Neural cell (in vitro differentiated cells): ENCODE results near the gene PHGDH. TPM values are rescaled to one million over a fixed set of nuclear protein-coding genes. Genes with fewer than 3 reads are reported as not detected.

Experiments
- H2AFZ ChIP-seq: fragments of 200-600, 300-800 bp; sonication (generic), shearing (Covaris generic); 2 replicates; pipeline ENCODE4 v1.6.0; 2014; ENCODE audit warnings: low read depth, mild to moderate bottlenecking, antibody characterized with exemption, low read length, moderate library complexity
- H3F3A ChIP-seq: fragments of 200-600 bp; shearing (Covaris generic); 2 replicates; pipeline ENCODE4 v1.6.1; 2016; ENCODE audit warnings: mild to moderate bottlenecking, moderate library complexity, mixed read lengths, antibody characterized with exemption, low read length; ENCODE audit not compliant: insufficient read depth, poor library complexity, severe bottlenecking
- H3K27ac ChIP-seq: fragments of 200-600, 300-800 bp; sonication (generic), shearing (Covaris generic); 2 replicates; pipeline ENCODE4 v1.5.1; 2014; ENCODE audit warnings: mild to moderate bottlenecking, low read length, moderate library complexity
- H3K27me3 ChIP-seq: fragments of 300-800, 200-600 bp; sonication (generic), shearing (Covaris generic); 2 replicates; pipeline ENCODE4 v1.6.0; 2014; ENCODE audit warnings: mild to moderate bottlenecking, low read depth, low read length, moderate library complexity; ENCODE audit not compliant: insufficient read depth
- H3K36me3 ChIP-seq: fragments of 300-800, 200-600 bp; sonication (generic), shearing (Covaris generic); 2 replicates; pipeline ENCODE4 v1.5.1; 2014; ENCODE audit warnings: mild to moderate bottlenecking, antibody characterized with exemption, low read length, moderate library complexity; ENCODE audit not compliant: insufficient read depth
- H3K4me2 ChIP-seq: fragments of 300-800, 200-600 bp; sonication (generic), shearing (Covaris generic); 2 replicates; pipeline ENCODE4 v1.6.0; 2014; ENCODE audit warnings: mild to moderate bottlenecking, low read length
- H3K4me3 ChIP-seq: fragments of 300-800, 200-600 bp; sonication (generic), shearing (Covaris generic); 2 replicates; pipeline ENCODE4 v1.5.1; 2014; ENCODE audit warnings: mild to moderate bottlenecking, low read length, moderate library complexity
- H3K79me2 ChIP-seq: fragments of 200-600 bp; shearing (Covaris generic); replicated peaks from 2 replicates; pipeline ENCODE4 v1.6.0; 2014; ENCODE audit warnings: mild to moderate bottlenecking, low read length, moderate library complexity; ENCODE audit not compliant: insufficient read depth
- H3K9ac ChIP-seq: fragments of 300-800, 200-600 bp; sonication (generic), shearing (Covaris generic); 2 replicates; pipeline ENCODE4 v1.6.1; 2016; ENCODE audit warnings: mild to moderate bottlenecking, low read length, mixed read lengths
- H3K9me2 ChIP-seq: fragments of 200-600 bp; shearing (Covaris generic); 2 replicates; pipeline ENCODE4 v1.6.1; 2016; ENCODE audit warnings: mild to moderate bottlenecking, low read length, mixed read lengths; ENCODE audit not compliant: insufficient read depth
- H3K9me3 ChIP-seq: fragments of 200-600, 300-800 bp; sonication (generic), shearing (Covaris generic); 2 replicates; pipeline ENCODE4 v1.6.1; 2016; ENCODE audit warnings: mild to moderate bottlenecking, mixed run types, low read length, moderate library complexity, mixed read lengths
- H4K20me1 ChIP-seq: fragments of 200-600 bp; shearing (Covaris generic); 2 replicates; pipeline ENCODE4 v1.6.1; 2016; ENCODE audit warnings: mild to moderate bottlenecking, mixed run types; ENCODE audit not compliant: insufficient read depth
- EP300 ChIP-seq: fragments of 450-650 bp; conservative IDR thresholded peaks from 2 replicates; pipeline ENCODE4 v1.6.1; 2014; ENCODE audit warnings: antibody characterized with exemption, mild to moderate bottlenecking, moderate library complexity; ENCODE audit not compliant: poor library complexity, severe bottlenecking
- EZH2 ChIP-seq: fragments of 200-600, 300-800 bp; shearing (Covaris generic), sonication (generic); IDR thresholded peaks from 2 replicates; pipeline ENCODE4 v1.6.1; 2014; ENCODE audit warnings: antibody characterized with exemption, low read length, borderline replicate concordance, mild to moderate bottlenecking; ENCODE audit not compliant: insufficient read depth, poor library complexity, severe bottlenecking
- MXI1 ChIP-seq: fragments of 450-650 bp; conservative IDR thresholded peaks from 2 replicates; pipeline ENCODE4 v1.6.1; 2014; ENCODE audit warnings: antibody characterized with exemption, mild to moderate bottlenecking; ENCODE audit not compliant: poor library complexity, severe bottlenecking
- POLR2AphosphoS5 ChIP-seq: IDR thresholded peaks from 2 replicates; pipeline ENCODE4 v1.6.1; 2012
- RAD21 ChIP-seq: fragments of 450-650 bp; conservative IDR thresholded peaks from 2 replicates; pipeline ENCODE4 v1.6.1; 2014; ENCODE audit warnings: antibody characterized with exemption, mild to moderate bottlenecking, moderate library complexity
- SMC3 ChIP-seq: fragments of 450-650 bp; conservative IDR thresholded peaks from 2 replicates; pipeline ENCODE4 v1.6.1; 2014; ENCODE audit warnings: antibody characterized with exemption, mild to moderate bottlenecking, moderate library complexity; ENCODE audit not compliant: poor library complexity
- TAF1 ChIP-seq: IDR thresholded peaks from 2 replicates; pipeline ENCODE4 v1.6.1; 2012; ENCODE audit warnings: low read depth
- polyA plus RNA-seq: library from polyadenylated mRNA; depleted of rRNA; stranded (reverse); fragments of >200 nt; gene quantifications from 2 replicates; pipeline ENCODE4 v1.2.3, GENCODE V29; 2014
- TF ChIP-seq, protein P1 (sequence below): fragments of 450-650 bp; IDR thresholded peaks from 2 replicates; pipeline ENCODE4 v1.5.1; 2014; ENCODE audit warnings: antibody characterized with exemption, mild to moderate bottlenecking, moderate library complexity; ENCODE audit not compliant: poor library complexity, severe bottlenecking
- TF ChIP-seq, protein P2 (sequence below): IDR thresholded peaks from 2 replicates; pipeline ENCODE4 v1.6.1; 2012; ENCODE audit warnings: borderline replicate concordance

The PHGDH gene
- polyA plus RNA-seq, 1 donor from 2014 or later = 11.8 TPM

DNA sequence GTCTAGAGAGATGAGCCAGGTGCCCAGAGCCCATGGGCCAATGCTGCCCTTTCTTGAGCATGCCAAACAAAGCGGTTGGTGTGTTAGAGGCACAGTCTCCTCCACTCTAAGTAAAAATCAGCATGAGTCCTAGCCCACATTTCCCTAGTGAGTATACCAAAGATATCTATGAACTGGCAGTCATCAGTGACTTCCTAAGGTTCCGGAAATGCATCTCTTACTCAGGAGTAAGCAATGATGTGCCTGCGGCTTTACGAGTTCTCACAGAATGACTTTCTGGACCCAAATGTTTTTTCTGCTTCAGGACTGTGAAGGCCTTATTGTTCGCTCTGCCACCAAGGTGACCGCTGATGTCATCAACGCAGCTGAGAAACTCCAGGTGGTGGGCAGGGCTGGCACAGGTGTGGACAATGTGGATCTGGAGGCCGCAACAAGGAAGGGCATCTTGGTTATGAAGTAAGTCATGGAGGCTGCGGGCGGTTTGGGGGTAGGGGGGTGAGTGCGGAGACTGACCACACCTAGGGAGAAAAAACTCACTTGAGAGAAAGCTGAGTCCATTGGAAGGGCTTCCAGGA lies 9.2 kb downstream of the PHGDH start:
- Histone ChIP-seq H3K9me2 (no peaks in the 10 kb centered on the region), H3K79me2 (peaks cover 23% of the 10 kb centered on the region), H3K4me3 (no peak overlapping the region), H3K9me3 (no peaks in the 10 kb centered on the region), H4K20me1 (no peaks in the 10 kb centered on the region), H3F3A (no peaks in the 10 kb centered on the region), H3K9ac (no peak overlapping the region), H2AFZ (no peak overlapping the region), H3K27me3 (no peaks in the 10 kb centered on the region), H3K4me2 (no peak overlapping the region), H3K36me3 (no peaks in the 10 kb centered on the region), H3K27ac (no peak overlapping the region)
- TF ChIP-seq EP300 (no peak), EZH2 (no peak), RAD21 (no peak), MXI1 (no peak), POLR2AphosphoS5 (no peak), TAF1 (no peak), SMC3 (no peak)
- TF ChIP-seq, protein P1, sequence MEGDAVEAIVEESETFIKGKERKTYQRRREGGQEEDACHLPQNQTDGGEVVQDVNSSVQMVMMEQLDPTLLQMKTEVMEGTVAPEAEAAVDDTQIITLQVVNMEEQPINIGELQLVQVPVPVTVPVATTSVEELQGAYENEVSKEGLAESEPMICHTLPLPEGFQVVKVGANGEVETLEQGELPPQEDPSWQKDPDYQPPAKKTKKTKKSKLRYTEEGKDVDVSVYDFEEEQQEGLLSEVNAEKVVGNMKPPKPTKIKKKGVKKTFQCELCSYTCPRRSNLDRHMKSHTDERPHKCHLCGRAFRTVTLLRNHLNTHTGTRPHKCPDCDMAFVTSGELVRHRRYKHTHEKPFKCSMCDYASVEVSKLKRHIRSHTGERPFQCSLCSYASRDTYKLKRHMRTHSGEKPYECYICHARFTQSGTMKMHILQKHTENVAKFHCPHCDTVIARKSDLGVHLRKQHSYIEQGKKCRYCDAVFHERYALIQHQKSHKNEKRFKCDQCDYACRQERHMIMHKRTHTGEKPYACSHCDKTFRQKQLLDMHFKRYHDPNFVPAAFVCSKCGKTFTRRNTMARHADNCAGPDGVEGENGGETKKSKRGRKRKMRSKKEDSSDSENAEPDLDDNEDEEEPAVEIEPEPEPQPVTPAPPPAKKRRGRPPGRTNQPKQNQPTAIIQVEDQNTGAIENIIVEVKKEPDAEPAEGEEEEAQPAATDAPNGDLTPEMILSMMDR = no peak
- TF ChIP-seq, protein P2, sequence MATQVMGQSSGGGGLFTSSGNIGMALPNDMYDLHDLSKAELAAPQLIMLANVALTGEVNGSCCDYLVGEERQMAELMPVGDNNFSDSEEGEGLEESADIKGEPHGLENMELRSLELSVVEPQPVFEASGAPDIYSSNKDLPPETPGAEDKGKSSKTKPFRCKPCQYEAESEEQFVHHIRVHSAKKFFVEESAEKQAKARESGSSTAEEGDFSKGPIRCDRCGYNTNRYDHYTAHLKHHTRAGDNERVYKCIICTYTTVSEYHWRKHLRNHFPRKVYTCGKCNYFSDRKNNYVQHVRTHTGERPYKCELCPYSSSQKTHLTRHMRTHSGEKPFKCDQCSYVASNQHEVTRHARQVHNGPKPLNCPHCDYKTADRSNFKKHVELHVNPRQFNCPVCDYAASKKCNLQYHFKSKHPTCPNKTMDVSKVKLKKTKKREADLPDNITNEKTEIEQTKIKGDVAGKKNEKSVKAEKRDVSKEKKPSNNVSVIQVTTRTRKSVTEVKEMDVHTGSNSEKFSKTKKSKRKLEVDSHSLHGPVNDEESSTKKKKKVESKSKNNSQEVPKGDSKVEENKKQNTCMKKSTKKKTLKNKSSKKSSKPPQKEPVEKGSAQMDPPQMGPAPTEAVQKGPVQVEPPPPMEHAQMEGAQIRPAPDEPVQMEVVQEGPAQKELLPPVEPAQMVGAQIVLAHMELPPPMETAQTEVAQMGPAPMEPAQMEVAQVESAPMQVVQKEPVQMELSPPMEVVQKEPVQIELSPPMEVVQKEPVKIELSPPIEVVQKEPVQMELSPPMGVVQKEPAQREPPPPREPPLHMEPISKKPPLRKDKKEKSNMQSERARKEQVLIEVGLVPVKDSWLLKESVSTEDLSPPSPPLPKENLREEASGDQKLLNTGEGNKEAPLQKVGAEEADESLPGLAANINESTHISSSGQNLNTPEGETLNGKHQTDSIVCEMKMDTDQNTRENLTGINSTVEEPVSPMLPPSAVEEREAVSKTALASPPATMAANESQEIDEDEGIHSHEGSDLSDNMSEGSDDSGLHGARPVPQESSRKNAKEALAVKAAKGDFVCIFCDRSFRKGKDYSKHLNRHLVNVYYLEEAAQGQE = no peak

DNA sequence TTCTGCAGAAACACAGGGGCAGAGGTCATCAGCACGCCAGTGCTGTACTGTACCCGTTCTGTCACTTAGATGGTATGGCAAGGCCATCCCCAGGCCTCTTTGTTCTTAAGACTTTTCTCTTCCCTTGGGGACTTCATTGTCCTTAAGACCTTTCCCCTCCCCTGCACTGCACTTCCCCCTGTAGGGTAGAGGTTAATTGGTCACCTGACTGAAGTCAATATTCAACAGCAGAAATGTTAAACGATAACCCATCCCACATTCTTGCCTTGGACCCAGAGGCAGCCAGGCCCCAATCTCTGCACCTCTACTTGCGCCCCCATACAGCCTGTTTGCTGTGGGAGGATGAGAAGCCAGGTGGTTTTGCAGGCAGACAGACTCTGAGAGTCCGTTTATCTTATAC lies 10.2 kb downstream of the PHGDH start:
- H3K4me3 ChIP-seq = no peak overlapping the region
- no peaks in the 10 kb centered on the region for H3K36me3 ChIP-seq
- peaks cover 19% of the 10 kb centered on the region for H3K79me2 ChIP-seq
- H3K27ac ChIP-seq = no peak overlapping the region
- H3K9me2 ChIP-seq = no peaks in the 10 kb centered on the region
- TF ChIP-seq MXI1 = no peak
- no peak for TF ChIP-seq EZH2
- TF ChIP-seq SMC3 = no peak
- TF ChIP-seq RAD21 = no peak
- no peak for TF ChIP-seq POLR2AphosphoS5
- no peak overlapping the region for H3K4me2 ChIP-seq
- H2AFZ ChIP-seq = no peak overlapping the region
- H4K20me1 ChIP-seq = no peaks in the 10 kb centered on the region
- no peaks in the 10 kb centered on the region for H3F3A ChIP-seq
- no peak overlapping the region for H3K9ac ChIP-seq
- no peaks in the 10 kb centered on the region for H3K9me3 ChIP-seq
- no peaks in the 10 kb centered on the region for H3K27me3 ChIP-seq
